DOHH2 (cell line): ENCODE measurements around the gene EIF5A.

Experiments
- H3F3A ChIP-seq: fragments of 200-600 bp; sonication (generic), shearing (Covaris generic); 2 replicates; pipeline ENCODE4 v1.6.0; 2016; ENCODE audit warnings: antibody characterized with exemption, mild to moderate bottlenecking; ENCODE audit not compliant: control insufficient read depth, insufficient read depth
- H3K27ac ChIP-seq: fragments of 200-600 bp; sonication (generic); 2 replicates; pipeline ENCODE4 v1.5.1; 2014; ENCODE audit warnings: low read depth, mild to moderate bottlenecking, low read length, moderate library complexity
- H3K27me3 ChIP-seq: fragments of 200-600 bp; sonication (generic); 2 replicates; pipeline ENCODE4 v1.6.1; 2014; ENCODE audit warnings: mild to moderate bottlenecking, low read length, mixed read lengths; ENCODE audit not compliant: control insufficient read depth
- H3K36me3 ChIP-seq: fragments of 200-600 bp; sonication (generic); 2 replicates; pipeline ENCODE4 v1.6.1; 2014; ENCODE audit warnings: mild to moderate bottlenecking, low read length, moderate library complexity, mixed read lengths; ENCODE audit not compliant: control insufficient read depth
- H3K4me1 ChIP-seq: fragments of 200-600 bp; sonication (generic); 2 replicates; pipeline ENCODE4 v1.6.1; 2014; ENCODE audit warnings: mild to moderate bottlenecking, low read length, mixed read lengths; ENCODE audit not compliant: control insufficient read depth
- H3K4me2 ChIP-seq: fragments of 200-600 bp; sonication (generic); 2 replicates; pipeline ENCODE4 v1.6.0; 2014; ENCODE audit warnings: mild to moderate bottlenecking, low read length, moderate library complexity
- H3K4me3 ChIP-seq: fragments of 200-600 bp; sonication (generic); 2 replicates; pipeline ENCODE4 v1.5.1; 2014; ENCODE audit warnings: mild to moderate bottlenecking, low read length, mixed read lengths
- H3K79me2 ChIP-seq: fragments of 200-600 bp; sonication (generic); 2 replicates; pipeline ENCODE4 v1.6.1; 2014; ENCODE audit warnings: mild to moderate bottlenecking, low read length, mixed read lengths; ENCODE audit not compliant: control insufficient read depth
- H3K9me2 ChIP-seq: fragments of 200-600 bp; sonication (generic); replicated peaks from 2 replicates; pipeline ENCODE4 v1.6.1; 2014; ENCODE audit warnings: mild to moderate bottlenecking, low read length, mixed read lengths; ENCODE audit not compliant: control insufficient read depth
- H3K9me3 ChIP-seq: fragments of 200-600 bp; sonication (generic); 2 replicates; pipeline ENCODE4 v1.6.1; 2014; ENCODE audit warnings: antibody characterized with exemption, low read length, mixed read lengths; ENCODE audit not compliant: control insufficient read depth, insufficient read depth
- H4K20me1 ChIP-seq: fragments of 200-600 bp; sonication (generic); 2 replicates; pipeline ENCODE4 v1.6.0; 2014; ENCODE audit warnings: low read depth, mild to moderate bottlenecking, antibody characterized with exemption, low read length, moderate library complexity; ENCODE audit not compliant: control insufficient read depth, insufficient read depth
- EZH2phosphoT487 ChIP-seq: fragments of 200-600 bp; sonication (generic); IDR thresholded peaks from 2 replicates; pipeline ENCODE4 v1.6.1; 2017; ENCODE audit warnings: borderline replicate concordance, mild to moderate bottlenecking, antibody characterized with exemption, low read length, moderate library complexity, mixed read lengths
- TF ChIP-seq, protein P1 (sequence below): fragments of 200-600 bp; sonication (generic); IDR thresholded peaks from one replicate; pipeline ENCODE4 v1.5.1; 2014; ENCODE audit warnings: antibody characterized with exemption, mild to moderate bottlenecking, low read depth, low read length; ENCODE audit not compliant: poor library complexity, severe bottlenecking

EIF5A gene

DNA sequence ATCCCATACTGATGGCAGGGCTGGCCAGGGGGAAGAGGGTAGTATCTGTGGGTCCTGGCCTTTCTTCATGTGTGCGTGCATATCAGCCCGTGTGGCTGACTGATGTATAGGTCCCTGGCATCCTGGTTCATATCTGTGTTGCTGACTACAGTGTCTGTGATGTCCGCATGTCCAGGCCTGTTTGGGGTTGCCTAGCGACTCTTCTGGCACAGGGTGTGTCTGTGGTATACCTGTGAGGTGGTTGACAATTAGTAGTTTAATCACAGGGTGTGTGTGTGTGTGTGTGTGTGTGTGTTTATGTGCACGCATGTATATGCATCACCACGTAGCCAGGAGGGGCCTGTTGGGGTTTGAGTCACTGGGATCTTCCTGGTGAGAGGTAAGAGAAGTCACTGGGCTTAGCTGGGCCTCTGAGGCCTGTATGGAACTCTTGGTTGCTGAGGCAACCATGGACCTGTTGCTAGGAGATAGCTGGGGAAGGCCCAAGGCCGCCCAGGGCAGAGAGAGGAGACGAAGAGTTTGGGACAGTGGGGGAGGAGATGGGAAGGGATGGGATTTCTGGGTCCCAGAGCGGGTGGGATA, 46.9 kb downstream of the EIF5A start:
- no peak overlapping the region for H3K4me2 ChIP-seq
- peaks cover 3% of the 10 kb centered on the region; the same call in 1 of the 2 replicates for H3F3A ChIP-seq
- peaks cover 23% of the 10 kb centered on the region for H3K4me1 ChIP-seq
- H3K9me2 ChIP-seq = no peaks in the 10 kb centered on the region
- no peaks in the 10 kb centered on the region for H3K79me2 ChIP-seq
- no peak overlapping the region for H3K4me3 ChIP-seq
- no peak overlapping the region for H3K27ac ChIP-seq
- no peaks in the 10 kb centered on the region for H3K9me3 ChIP-seq
- no peak for TF ChIP-seq EZH2phosphoT487
- TF ChIP-seq, protein P1, sequence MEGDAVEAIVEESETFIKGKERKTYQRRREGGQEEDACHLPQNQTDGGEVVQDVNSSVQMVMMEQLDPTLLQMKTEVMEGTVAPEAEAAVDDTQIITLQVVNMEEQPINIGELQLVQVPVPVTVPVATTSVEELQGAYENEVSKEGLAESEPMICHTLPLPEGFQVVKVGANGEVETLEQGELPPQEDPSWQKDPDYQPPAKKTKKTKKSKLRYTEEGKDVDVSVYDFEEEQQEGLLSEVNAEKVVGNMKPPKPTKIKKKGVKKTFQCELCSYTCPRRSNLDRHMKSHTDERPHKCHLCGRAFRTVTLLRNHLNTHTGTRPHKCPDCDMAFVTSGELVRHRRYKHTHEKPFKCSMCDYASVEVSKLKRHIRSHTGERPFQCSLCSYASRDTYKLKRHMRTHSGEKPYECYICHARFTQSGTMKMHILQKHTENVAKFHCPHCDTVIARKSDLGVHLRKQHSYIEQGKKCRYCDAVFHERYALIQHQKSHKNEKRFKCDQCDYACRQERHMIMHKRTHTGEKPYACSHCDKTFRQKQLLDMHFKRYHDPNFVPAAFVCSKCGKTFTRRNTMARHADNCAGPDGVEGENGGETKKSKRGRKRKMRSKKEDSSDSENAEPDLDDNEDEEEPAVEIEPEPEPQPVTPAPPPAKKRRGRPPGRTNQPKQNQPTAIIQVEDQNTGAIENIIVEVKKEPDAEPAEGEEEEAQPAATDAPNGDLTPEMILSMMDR = no peak
- H3K36me3 ChIP-seq = peaks cover 5% of the 10 kb centered on the region
- no peaks in the 10 kb centered on the region for H3K27me3 ChIP-seq
- H4K20me1 ChIP-seq = no peaks in the 10 kb centered on the region

DNA sequence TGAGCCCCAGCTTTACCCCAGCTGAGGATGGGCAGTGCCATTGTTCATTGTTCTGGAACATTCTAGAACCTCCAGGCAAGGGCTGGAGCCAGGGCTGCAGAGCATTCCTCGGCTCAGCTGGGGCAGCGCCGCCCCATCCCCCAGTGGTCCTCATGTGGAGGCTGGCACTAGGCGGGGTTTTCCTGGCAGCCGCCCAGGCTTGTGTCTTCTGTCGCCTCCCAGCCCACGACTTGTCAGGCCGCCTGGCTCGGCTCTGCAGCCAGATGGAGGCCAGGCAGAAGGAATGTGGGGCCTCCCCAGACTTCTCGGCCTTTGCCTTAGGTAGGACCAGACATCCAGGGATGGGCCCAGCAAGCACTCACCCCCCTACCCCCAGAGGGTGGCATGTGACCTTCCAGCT, 47.6 kb downstream of the EIF5A start, which contains the start of gene TMEM95:
TMEM95 (plus strand) TSS at position 104 of the 400 bp plus-strand sequence; CDS start at position 153, 49 bp downstream.
- no peak within 1 kb of the TSS for H3K4me3 ChIP-seq
- peaks cover 5% of the 10 kb centered on the region for H3K36me3 ChIP-seq
- H3K9me3 ChIP-seq = no peaks in the 10 kb centered on the region
- peaks cover 23% of the 10 kb centered on the region for H3K4me1 ChIP-seq
- H3F3A ChIP-seq = 0 out of 2 replicates have a peak, but pooled peaks cover 3% of the 10 kb centered on the region
- H3K4me2 ChIP-seq = no peak within 1 kb of the TSS
- TF ChIP-seq, protein P1 = no peak
- no peak for TF ChIP-seq EZH2phosphoT487
- H3K27ac ChIP-seq = no peak within 1 kb of the TSS
- no peaks in the 10 kb centered on the region for H3K27me3 ChIP-seq
- no peaks in the 10 kb centered on the region for H4K20me1 ChIP-seq
- no peaks in the 10 kb centered on the region for H3K9me2 ChIP-seq
- H3K79me2 ChIP-seq = no peaks in the 10 kb centered on the region

DNA sequence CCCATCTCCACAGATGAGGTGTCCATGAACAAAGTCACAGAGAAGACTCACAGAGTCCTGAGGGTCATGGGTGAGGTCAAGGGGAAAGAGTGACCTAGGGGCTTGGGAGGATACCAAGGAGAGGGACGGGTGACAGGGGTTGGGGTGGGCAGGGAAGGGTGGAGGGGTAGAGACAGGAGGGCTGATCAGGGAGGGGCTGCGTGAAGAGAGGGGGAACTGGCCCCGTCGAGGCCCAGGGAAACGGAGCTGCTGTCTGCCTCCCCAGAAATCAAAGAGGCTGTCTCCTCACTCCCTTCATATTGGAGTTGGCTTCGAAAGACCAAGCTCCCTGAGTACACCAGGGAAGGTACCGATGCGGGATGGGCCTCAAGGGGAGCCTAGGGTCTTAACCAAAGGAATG, 48.1 kb downstream of the EIF5A start:
- Histone ChIP-seq H3K79me2 (no peaks in the 10 kb centered on the region), H3K9me3 (no peaks in the 10 kb centered on the region), H3K4me1 (peaks cover 23% of the 10 kb centered on the region), H3K27me3 (no peaks in the 10 kb centered on the region), H3K4me3 (no peak overlapping the region), H3K36me3 (peaks cover 5% of the 10 kb centered on the region), H3F3A (0 out of 2 replicates have a peak, but pooled peaks cover 3% of the 10 kb centered on the region), H3K9me2 (no peaks in the 10 kb centered on the region), H3K4me2 (no peak overlapping the region), H4K20me1 (no peaks in the 10 kb centered on the region), H3K27ac (no peak overlapping the region)
- TF ChIP-seq, protein P1 = no peak
